Activated CD4-positive, alpha-beta T cell treated with anti-CD3 and anti-CD28 coated beads, Interleukin-10, Interleukin-2, amounts not matched to agents 100 ng/mL and 50 ng/mL, durations not matched to agents 16 hours and 8 hours (primary cell): Measurements from ENCODE around the gene PSMC3IP.
A peak's percentile ranks its signal among the peaks of the same experiment; 100 is the strongest.
"Not testable (repeated sequence)": the region's sequence is repeated elsewhere in the genome, so short reads cannot be mapped to it uniquely, and the experiment has no call there.

Source experiments
- DNase-seq: peaks from one replicate; pipeline ENCODE4 v3.0.0-alpha.2; 2020

PSMC3IP gene, protein sequence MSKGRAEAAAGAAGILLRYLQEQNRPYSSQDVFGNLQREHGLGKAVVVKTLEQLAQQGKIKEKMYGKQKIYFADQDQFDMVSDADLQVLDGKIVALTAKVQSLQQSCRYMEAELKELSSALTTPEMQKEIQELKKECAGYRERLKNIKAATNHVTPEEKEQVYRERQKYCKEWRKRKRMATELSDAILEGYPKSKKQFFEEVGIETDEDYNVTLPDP

DNA sequence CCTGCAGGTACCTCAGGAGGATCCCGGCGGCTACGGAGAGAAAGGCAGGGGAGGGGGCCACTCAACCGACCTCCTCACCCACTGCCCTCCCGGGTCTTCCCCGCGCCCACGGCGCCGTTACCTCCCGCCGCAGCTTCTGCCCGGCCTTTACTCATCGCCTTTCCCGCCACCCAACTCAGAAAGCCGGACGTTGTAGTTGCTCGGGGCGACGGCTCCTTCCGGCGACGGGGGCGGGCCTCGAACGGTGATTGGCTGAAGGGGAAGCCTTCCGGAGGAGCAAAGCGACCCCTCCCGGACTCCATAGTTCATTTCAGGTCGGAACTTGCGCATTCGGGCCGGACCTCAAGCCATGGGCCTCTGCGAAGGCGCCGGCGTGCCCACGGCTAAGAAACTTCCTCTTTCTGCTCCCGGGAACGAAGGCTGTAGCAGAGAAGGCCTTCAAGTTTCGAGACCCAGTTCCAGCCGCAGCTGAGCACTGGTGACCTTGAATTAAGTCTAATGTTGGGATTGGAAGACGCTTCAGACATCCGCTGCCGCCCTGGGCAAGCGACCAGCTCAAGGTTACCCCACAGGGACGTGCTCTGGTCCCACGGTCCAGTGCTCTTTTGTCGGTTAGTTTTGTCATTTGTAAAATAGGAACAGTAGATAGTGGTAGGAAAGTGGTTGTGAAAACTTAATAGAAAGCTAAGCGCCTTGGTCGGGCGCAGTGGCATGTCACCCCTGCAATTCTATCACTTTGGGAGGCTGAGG lies at the start of gene PSMC3IP:
Gene PSMC3IP, minus strand, starts transcription at position 198 of the 750 bp plus-strand sequence. Its CDS starts 43 bp downstream, at position 155.
- peak; percentile 98 for DNase-seq

DNA sequence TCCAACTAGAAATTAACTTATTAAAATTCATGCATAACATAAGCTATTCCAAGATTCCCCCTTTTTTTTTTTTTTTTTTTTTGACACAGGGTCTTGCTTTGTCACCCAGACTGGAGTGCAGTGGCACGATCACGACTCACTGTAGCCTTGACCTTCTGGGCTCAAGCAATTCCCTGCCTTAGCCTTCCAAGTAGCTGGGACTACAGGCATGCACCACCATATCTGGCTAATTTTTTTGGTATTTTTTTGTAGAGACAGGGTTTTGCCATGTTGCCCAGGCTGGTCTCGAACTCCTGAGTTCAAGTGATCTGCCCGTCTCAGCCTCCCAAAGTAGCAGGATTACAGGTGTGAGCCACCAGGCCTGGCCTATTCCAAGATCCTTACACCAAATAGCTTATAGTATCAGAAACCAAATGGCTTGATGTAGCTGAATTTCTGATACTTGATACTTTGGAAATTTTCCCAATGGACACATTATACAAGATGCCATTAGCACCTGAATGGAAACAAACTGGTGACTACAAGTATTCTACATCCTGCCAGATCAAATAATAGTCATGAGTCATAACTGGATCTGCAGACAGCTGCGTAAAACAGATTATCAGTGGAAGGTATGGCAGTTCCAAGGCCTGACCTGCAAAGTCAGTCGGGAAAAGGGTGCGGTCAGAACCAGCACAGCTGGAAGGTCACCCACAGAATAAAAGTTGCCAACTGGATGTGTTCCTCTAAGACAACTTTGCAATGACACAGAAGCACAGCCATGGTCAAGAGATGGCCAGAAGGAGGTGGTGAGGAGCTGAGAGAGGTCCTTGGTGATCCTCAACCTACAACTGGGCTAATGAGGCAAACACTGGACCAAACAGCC lies 46.4 kb upstream of the PSMC3IP start:
- peak; percentile 17 for DNase-seq

DNA sequence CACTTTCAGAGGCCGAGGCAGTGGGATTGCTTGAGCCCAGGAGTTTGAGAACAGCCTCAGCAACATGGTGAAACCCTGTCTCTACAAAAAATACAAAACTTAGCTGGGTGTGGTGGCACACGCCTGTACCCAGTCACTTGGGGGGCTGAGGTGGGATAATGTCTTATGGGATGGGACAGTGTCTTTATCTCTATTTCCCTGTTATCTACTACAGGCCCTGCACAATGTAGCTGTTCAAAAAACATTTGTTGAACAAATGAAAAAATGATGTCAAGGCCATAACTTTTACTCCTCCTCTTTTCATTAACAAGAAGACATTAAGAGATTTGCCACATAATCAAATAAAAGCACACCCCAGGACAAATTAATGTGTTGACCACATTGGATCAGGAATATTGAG lies 45.7 kb upstream of the PSMC3IP start:
- no peak for DNase-seq

DNA sequence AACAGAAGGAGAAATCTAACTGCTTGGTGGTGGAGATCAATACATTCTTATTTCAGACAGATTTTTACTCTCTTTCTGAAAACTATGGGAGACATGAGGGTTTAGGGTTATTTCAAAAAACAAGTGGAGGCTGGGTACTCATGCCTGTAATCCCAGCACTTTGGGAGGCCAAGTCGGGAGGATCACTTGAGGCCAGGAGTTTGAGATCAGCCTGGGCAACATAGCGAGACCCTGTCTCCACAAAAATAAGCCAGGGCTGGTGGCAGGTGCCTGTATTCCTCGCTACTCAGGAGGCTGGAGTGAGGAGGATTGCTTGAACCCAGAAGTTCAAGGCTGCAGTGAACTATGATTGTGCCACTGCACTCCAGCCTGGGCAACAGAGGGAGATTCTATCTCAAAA lies 44.5 kb upstream of the PSMC3IP start:
- not testable (repeated sequence) for DNase-seq

DNA sequence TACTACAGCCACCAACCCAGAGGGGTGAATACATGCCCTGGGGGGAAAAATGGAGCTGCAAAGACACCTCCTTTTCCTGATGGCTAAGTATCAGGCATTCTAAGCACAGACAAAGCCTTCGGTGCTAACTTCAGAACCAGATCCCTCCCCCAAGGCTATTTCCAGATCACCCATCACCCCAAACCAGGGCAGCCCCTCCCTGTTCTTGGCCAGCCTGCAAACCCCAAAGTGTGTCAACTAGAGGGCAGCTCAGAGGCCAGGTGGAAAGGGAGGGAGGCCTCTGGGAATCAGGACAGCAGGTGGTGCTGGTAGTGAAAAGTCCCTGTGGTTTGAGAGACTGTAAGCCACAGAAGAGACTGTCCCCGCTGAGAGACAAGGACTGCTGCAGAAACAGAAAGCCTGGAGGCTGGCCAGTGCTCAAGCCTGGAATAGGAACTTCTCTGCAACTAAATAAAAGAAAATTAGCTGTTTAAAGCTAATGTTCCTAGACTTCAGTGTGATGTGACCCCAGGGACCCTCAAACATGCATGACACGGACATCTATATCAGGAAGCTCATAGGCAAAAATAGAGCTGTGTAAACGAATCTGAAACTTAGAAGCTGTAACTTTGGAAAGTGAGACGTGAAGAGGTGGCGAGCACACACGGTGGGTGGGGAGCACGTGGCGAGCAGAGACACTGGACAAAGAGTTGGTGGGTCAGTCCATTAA lies 41.1 kb upstream of the PSMC3IP start:
- peak; percentile 10 for DNase-seq

DNA sequence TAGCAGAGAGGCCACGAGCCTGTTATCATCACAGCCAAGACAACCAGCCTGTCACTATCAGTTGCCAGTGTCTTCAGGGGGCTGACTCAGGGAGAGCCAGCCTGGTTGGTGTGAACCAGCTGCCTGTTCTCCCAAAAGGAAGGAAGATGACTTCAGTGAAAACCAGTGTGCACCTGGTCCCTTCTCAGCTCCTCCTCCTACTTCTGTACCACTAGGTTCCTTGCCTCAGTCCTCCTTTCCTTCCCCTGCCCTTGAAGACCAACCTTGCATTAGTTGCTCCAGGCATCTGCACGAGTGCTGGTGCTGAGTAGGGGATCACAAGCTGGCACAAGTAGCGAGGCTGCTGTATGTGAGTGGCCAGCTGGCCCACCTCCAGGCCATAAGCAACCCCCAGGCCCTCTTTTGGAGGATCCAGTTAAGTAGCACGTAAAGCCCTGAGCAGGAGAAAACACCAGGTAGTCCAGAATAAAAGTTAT lies 40.5 kb upstream of the PSMC3IP start:
- DNase-seq = no peak

DNA sequence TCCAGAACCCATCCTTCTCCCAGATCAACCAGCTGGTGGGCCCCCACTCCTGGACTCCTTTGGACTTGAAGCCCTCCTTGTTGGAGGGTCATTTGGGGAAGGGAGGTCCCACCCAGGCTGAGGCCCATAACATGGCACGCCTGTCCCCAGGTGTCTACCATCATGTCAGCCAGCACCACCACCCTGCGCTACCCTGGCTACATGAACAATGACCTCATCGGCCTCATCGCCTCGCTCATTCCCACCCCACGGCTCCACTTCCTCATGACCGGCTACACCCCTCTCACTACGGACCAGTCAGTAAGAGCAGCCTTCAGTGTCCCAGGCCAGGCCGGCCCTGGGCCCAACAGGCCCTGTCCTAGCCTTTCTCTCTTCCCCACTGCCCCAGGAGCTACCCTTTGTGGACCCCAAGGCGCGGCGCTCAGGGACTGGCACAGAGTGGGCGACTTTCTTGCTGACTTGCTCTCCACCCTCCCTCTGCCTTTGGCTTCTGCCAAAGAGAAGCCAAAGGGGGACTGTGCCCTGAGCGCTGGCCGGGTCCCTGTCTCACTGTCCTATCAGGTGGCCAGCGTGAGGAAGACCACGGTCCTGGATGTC lies 36.3 kb upstream of the PSMC3IP start:
- no peak for DNase-seq

DNA sequence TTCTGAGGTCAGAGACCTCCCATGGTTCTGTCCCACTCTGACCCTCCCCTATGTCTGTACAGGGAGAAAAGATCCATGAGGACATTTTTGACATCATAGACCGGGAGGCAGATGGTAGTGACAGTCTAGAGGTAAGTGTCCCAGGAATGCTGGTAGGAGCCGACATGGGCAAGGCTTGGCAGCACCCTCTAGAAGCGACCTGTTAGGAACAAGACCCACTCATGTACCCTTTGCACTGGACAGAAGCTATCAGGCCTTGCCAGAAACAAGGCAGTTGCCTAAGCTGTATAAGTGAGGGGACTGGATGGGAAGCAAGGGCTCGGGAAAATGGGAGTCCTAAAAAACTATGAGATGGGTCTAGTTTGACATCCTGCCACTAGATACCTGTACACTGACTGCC lies 34.5 kb upstream of the PSMC3IP start:
- DNase-seq = no peak

DNA sequence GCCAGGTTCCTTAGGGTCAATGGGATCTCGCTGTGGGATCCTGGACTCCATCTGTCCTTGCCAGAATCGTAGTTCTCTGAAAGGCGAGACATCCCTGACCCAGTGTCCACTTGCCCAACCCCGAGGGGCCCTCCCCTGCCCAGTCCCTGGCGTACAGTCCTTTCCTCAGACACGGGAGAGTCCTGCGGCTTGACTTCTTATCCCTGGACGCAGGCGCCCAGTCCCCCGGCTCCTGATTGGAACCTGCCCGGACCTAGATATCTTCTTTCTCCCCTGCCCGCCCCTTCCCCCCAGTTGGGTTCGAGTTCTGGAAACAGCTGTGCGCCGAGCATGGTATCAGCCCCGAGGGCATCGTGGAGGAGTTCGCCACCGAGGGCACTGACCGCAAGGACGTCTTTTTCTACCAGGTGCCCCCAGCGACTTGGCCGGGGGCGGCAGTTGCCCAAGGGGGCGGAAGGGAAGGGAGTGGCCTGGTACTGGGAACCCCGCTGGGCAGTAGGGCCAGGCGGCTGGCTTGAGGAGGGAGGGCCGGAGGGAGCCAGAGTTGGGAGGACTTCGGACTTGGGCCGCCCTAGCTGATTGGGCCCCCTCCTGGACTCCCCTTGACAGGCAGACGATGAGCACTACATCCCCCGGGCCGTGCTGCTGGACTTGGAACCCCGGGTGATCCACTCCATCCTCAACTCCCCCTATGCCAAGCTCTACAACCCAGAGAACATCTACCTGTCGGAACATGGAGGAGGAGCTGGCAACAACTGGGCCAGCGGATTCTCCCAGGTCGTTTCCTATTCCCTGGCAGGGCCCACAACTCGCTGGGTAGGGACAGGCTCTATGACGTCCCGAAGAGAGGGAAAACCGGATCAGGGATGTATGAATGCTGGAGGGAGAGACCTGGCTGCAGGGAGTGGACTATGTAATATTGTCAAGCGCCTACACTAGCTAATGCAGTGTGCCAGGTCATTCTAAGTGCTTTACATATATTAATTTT lies 32.6 kb upstream of the PSMC3IP start:
- peak; percentile 14 for DNase-seq

DNA sequence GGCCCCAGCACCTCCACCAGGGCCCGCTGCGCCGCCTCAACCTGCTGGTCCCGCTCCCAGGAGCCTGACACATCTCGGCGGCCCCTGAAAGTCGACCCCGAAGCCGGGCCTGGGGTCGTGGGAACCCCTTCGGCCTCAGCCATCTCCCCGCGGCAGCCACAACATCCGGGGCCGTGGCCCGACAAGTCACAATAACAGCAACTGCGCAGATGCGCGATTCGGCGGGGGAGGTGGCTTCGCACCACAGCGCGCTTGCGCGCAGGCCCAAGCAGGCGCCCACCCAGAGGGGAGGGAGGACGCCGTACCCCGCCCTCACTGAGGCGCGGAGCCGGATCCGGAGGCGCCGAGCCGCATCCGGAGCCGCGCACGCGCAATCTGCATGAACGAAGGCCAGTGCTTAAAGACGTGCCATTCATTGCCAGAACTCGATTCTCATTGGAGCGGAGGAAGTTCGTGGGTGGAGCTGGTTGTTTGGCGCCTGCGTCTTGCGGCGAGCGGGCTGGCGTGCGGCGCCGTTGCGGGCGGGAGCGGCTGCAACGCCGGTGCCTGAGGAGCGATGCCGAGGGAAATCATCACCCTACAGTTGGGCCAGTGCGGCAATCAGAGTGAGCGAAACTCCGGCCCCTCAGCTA lies 31.8 kb upstream of the PSMC3IP start, which contains the start of the genes RETREG3 and TUBG1:
Gene RETREG3, minus strand, starts transcription at position 193 of the 632 bp plus-strand sequence. Its CDS starts 50 bp downstream, at position 143.
Gene TUBG1, plus strand, starts transcription at position 502 of the 632 bp plus-strand sequence. Its CDS starts 55 bp downstream, at position 557.
- DNase-seq = peak; percentile 100

DNA sequence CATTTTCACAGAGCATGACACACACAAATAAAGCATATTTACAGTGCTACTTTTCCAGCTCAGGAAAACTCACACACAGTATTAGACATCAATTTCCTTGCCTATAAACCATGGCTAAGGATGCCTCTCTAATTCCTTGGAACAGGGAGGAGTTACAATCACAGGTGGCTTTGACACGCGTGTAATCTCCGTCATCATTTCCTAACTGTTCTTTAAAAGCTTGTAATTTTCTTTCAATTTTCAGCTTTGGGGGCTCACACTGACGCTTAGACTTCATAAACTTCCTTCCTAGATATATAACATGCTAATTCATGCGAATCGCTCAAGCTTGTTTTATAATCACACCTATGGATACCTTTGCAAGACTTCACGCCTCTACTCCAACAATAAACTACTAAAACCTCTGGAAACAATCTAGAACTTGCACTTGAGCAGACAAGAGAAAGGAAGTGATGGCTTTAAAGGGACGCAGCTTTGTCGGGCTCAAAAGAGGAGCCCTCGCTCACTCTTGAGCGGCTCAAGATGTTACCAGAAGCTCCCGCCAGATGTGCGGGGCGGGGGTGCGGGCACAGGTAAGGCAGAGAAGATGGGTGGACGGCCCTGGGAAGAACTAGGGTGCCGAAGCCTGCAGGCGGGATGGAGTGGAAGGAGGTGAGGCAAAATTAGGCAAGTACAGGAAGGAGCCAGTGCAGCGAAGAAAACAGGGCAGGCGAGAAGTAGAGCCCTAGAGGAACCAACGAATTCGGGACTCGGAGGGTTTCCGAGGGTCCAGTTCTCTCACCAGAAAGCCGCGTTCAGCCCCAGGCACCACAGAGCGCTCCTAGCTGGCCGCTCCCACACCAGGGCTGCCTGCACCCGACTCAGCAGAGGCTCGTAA lies 31.0 kb upstream of the PSMC3IP start:
- DNase-seq = peak; percentile 15

DNA sequence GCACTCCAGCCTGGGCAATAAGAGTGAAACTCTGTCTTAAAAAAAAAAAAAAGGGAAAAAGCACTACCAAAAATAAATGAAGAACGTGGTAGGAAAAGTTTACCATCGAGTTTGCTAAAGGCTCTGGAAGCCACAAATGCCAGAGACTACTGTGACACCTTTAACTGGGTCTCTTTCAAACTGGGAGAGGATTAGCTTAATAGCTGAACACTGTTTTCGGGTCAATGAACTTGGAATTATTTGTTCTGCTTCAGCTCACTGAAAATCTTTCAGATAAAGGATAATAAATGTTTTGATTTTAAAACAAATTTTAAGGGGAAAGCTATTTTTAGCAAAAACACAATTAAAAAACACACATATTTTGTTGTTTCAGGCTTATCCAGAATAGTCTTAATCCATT lies 30.2 kb upstream of the PSMC3IP start:
- no peak for DNase-seq

DNA sequence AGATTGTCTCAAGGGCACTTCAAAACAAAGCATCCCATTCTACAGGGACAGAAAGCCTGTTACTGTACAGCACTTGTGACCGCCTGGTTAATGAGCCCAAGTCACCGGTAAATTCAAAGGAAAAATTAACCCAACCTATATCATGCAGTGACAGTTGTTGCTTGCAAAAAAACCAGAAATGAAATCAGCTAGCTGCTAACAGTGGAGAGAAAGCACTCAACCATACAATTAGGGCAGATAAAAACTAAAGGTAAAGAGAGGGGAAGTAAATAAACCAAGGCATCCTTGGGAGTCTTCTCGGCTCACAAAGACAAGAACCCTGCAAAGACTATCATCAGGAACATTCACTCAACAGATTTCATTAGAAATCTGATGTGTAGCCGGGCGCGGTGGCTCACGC lies 25.8 kb upstream of the PSMC3IP start:
- DNase-seq = no peak

DNA sequence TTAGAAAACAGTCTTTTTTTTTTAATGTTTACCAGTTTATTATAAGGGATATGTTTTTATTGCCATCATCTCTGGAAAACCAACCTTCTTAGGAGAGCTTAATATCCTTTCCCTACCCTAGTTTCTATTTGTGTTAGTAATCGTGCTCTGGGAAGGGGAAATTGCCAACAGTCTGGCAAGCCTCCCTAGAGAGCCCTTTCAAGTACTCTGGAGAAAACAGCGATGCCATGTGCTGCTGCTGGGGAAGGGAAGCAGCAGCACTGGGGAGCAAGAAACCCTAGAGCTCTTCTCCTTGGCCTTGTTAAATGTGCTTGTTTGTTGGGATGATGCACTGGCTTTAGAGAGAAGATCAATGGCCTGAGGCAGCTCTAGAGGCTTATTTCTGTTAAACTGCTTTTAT lies 21.4 kb upstream of the PSMC3IP start:
- DNase-seq = no peak

DNA sequence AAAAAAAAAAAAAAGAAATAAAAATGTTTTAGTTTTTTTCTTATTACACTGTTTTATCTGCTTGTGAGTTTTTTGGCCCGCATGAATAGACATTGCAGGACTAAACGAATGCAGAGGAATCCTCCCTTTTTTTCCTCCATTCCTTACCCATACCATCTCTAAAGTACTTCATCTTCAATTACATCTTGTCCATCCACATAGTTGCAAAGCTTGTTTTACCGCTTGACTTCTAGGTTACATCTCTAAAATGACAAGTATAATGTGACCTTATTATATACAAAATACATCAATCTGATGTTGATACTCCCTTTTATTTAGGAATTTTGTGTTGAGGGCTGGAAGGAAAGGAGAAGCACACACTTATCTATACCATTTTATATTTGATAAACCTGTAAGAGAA lies 18.9 kb upstream of the PSMC3IP start:
- no peak for DNase-seq

DNA sequence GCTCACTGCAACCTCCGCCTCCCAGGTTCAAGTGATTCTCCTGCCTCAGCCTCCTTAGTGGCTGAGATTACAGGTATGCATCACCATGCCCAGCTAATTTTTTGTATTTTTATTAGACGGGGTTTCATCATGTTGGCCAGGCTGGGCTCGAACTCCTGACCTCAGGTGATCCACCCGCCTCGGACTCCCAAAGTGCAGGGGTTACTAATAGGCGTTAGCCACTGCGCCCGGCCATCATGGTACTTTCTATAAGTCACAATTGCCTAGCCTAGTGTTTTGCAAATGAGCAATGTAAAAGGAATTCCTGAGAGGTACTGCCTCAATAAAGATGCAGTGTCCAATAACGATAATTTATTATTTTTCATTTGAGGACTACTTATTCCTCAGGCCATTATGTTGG lies 13.9 kb upstream of the PSMC3IP start:
- DNase-seq = no peak

DNA sequence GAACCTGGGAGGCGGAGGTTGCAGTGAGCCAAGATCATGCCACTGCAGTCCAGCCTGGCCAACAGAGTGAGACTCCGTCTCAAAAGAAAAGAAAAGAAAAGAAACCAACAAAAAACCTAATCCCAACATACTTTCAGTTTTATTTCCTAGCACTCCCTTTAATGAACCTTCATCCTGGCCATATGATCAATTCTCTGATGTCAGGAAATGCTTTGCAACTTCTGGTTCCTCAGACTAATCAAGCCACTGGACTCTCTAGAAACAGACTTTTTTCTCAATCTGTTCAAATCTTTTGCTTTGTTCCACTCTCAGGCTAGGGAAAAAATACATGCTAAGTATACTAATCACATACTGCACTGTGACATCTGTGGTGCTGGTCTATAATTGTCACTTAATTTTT lies 13.4 kb upstream of the PSMC3IP start:
- no peak for DNase-seq

DNA sequence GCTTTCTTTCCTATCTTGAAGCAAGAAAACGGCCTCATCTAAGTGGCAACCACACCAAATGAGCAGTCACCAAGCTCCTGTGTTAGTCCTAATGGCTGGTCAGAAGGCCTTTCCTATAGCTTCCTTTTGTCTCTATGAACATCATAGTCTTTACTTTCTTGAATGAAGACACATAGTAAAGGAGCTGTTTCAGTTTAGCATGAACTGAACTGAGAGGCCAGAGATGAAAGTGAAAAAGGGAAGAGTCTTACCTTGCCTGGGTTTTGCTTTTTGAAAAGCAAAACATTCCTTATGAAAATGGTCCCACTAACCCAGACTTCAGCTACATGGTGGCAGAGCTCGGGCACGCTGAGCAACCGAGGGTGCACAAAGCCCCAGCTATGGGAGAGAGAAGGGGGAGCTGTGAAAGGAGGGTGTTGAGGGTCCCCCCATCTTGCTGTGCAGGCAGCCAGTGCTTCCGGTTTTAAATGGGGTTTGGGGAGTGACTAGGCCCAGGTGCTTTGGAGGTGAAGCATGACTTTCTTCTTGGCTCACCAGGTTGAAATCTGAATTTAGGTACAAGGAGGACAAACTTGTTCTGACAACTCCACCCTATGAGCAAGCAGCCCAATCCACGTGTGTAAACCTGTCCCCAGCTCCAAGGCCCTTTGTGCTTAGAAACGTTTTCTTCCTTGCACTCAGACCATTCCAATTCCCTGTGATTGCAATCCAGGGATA lies 9.1 kb upstream of the PSMC3IP start:
- DNase-seq = no peak

DNA sequence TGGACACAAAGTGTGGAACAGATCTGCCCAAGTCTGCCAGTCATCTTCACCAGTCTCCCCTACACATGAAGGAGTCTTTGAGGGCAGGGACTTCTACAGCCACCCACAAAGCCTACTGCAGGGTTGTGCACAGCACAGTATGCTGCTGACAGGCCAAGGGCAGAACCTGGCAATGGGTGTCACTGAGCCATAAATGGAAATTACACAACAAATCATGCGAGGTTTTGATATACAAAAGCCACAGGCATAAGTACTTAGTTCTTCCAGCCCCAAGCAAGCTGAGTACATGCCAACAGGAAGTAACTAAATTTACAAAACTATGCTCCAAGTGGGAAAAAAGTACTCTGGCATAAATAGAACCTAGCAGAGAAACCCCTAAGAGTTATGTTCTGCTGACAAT lies 7.8 kb upstream of the PSMC3IP start:
- no peak for DNase-seq
